Measurements from ENCODE around the gene ANKRD27. TPM values are rescaled to one million over a fixed set of nuclear protein-coding genes. Genes with fewer than 3 reads are reported as not detected.

ANKRD27 gene
- total RNA-seq, 5 donors from 2014 or later (not counting 1 experiment from before 2014, with no cell fraction given), result 32.1 to 49.7 (median 42.7) TPM

DNA sequence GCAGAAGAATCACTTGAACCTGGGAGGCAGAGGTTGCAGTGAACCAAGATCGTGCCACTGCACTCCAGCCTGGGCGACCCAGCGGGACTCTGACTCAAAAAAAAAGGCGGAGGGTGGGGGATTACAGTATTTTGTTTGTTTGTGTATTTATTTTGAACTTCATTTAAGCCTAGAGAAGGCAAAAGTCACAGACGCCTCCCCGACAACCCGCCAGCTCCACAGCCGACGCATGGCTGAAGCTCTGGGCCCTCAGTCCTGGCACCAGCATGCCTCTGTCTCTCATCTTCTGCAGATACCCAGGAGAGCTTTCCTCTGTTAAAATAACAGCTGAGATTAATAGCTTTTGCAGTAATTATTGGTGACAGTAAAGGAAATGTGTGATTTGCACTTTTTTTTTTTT, 111.2 kb downstream of the ANKRD27 start:
- H3K4me3 Mint-ChIP-seq, result no peak overlapping the region
- H3K27ac Mint-ChIP-seq, result no peak overlapping the region
- no peak for ATAC-seq (replicated peaks in 1 of 4)
- DNase-seq, result no peak
- ChIA-PET POLR2A (no interaction called here), CTCF (interaction anchor here in 1 of 2 donors (0.6 kb wide), 1 partner anchor 106 kb away, joined by 3 read pairs; no protein-coding TSS in a partner anchor)
- Histone ChIP-seq H3K27me3 (replicated peaks in 1 of 2; ENCODE audit: control insufficient read depth in 2 of 2, extremely low read depth in 1 of 2, insufficient read depth in 2 of 2, low read length in 1 of 2) (peaks cover 2 to 13% of the 10 kb centered on the region in 2 experiments), H3K4me1 (ENCODE audit: control insufficient read depth in 1 of 2, extremely low read depth in 1 of 2, insufficient read depth in 2 of 2, low read length in 2 of 2) (no peaks in the 10 kb centered on the region), H3K27ac (ENCODE audit: low read length) (no peak overlapping the region), H3K9me3 (no peaks in the 10 kb centered on the region), H3K4me3 (ENCODE audit: control insufficient read depth in 1 of 2, extremely low read depth in 1 of 2, low read length in 1 of 2) (no peak overlapping the region), H3K36me3 (ENCODE audit: control insufficient read depth in 2 of 2, extremely low read depth in 1 of 2, insufficient read depth in 1 of 2, low read length in 1 of 2) (no peaks in the 10 kb centered on the region)
- peaks cover 4 to 10% of the 10 kb centered on the region in 2 donors for H3K27me3 Mint-ChIP-seq
- H3K4me1 Mint-ChIP-seq, result no peaks in the 10 kb centered on the region
- H3K36me3 Mint-ChIP-seq, result no peaks in the 10 kb centered on the region
- 97% methylated on average over 5 of the region's 9 CpGs for whole genome bisulfite sequencing (ENCODE audit: insufficient coverage)
- H3K9me3 Mint-ChIP-seq, result no peaks in the 10 kb centered on the region

DNA sequence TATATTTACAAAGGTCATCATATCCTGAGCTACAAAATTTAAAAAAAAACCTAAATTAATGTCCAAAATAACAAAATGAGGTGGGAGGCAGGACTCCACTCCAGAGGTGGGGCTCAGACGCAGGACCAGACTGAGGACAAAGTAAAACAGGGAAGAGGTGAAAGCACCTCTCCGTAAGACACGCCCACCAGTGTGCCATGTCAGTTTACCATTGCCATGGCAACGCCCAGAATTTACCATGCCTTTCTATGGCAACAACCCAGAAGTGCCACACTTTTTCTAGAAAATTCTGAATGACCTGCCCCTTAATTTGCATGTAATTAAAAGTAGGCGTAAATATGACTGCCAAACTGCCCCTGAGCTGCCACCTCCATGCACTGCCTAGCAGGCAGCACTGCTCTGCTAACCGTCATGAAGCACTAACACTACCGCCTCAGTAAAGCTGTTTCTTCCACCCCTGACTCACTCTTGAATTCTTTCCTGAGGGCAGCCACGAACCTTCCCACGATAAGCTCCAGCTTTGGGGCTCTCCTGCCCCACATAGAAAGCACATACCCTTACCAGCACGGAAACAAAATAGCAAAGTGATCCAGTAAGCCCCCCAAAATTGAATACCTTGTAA, 116.3 kb downstream of the ANKRD27 start:
- 61% methylated on average over 8 of the region's 10 CpGs for WGBS (ENCODE audit: insufficient coverage)
- no peak overlapping the region for H3K27ac ChIP-seq (ENCODE audit: low read length)
- Mint-ChIP-seq H3K9me3 (no peaks in the 10 kb centered on the region), H3K4me1 (no peaks in the 10 kb centered on the region), H3K27ac (no peak overlapping the region), H3K4me3 (no peak overlapping the region), H3K27me3 (peaks cover 10 to 13% of the 10 kb centered on the region in 2 donors), H3K36me3 (no peaks in the 10 kb centered on the region)
- peaks cover 3 to 4% of the 10 kb centered on the region in 2 experiments for H3K27me3 ChIP-seq (replicated peaks in 1 of 2; ENCODE audit: control insufficient read depth in 2 of 2, extremely low read depth in 1 of 2, insufficient read depth in 2 of 2, low read length in 1 of 2)
- no peaks in the 10 kb centered on the region for H3K4me1 ChIP-seq (ENCODE audit: control insufficient read depth in 1 of 2, extremely low read depth in 1 of 2, insufficient read depth in 2 of 2, low read length in 2 of 2)
- ATAC-seq (replicated peaks in 1 of 4) (no peak), DNase-seq (no peak)
- ChIA-PET CTCF (no interaction called here), POLR2A (no interaction called here)
- no peaks in the 10 kb centered on the region for H3K9me3 ChIP-seq
- no peaks in the 10 kb centered on the region for H3K36me3 ChIP-seq (ENCODE audit: control insufficient read depth in 2 of 2, extremely low read depth in 1 of 2, insufficient read depth in 1 of 2, low read length in 1 of 2)
- H3K4me3 ChIP-seq (ENCODE audit: control insufficient read depth in 1 of 2, extremely low read depth in 1 of 2, low read length in 1 of 2), result no peak overlapping the region

DNA sequence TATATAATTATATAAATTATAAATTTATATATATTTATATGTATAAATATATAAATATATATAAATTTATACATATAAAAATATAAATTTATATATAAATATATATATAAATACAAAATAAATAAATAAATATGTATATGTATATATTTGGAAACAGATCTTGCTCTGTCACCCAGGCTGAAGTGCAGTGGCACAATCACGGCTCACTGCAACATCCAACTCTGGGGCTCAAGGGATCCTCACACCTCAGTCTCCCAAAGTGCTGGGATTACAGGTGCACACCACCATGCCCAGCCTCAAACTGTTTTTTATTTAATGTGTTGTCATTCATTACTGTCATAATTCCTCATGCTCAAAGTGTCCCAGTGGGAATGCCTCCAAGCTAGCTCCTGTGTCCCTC, 119.2 kb downstream of the ANKRD27 start:
- Histone ChIP-seq H3K36me3 (ENCODE audit: control insufficient read depth in 2 of 2, extremely low read depth in 1 of 2, insufficient read depth in 1 of 2, low read length in 1 of 2) (no peaks in the 10 kb centered on the region), H3K27me3 (replicated peaks in 1 of 2; ENCODE audit: control insufficient read depth in 2 of 2, extremely low read depth in 1 of 2, insufficient read depth in 2 of 2, low read length in 1 of 2) (peaks cover 3 to 4% of the 10 kb centered on the region in 2 experiments), H3K4me1 (ENCODE audit: control insufficient read depth in 1 of 2, extremely low read depth in 1 of 2, insufficient read depth in 2 of 2, low read length in 2 of 2) (no peaks in the 10 kb centered on the region), H3K9me3 (no peaks in the 10 kb centered on the region), H3K4me3 (ENCODE audit: control insufficient read depth in 1 of 2, extremely low read depth in 1 of 2, low read length in 1 of 2) (no peak overlapping the region), H3K27ac (ENCODE audit: low read length) (no peak overlapping the region)
- Mint-ChIP-seq H3K4me3 (no peak overlapping the region), H3K27me3 (peaks cover 10 to 13% of the 10 kb centered on the region in 2 donors), H3K36me3 (no peaks in the 10 kb centered on the region), H3K4me1 (no peaks in the 10 kb centered on the region), H3K9me3 (no peaks in the 10 kb centered on the region), H3K27ac (no peak overlapping the region)
- no CpG with 5 or more reads among the region's 1 CpG for WGBS (ENCODE audit: insufficient coverage)
- no peak for ATAC-seq (replicated peaks in 1 of 4)
- CTCF ChIA-PET, result no interaction called here
- no peak for DNase-seq
- POLR2A ChIA-PET, result no interaction called here

DNA sequence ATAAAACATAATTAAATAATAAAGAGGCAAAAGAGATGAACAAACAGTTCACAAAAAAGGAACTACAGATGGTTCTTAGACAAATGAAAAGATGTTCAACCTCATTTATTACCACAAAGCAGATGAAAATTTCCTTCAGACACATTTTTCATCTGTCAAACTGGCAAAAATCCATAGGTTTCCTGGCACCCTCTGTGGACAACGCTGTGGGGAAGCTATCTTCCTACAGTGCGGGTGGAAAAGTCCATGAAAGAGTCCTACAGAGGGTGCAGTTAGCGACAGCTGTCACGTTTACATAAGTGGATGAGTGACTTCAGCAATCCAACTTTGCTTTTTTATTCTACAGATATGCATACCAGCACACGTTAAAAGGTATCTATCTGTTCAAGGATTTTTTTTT, 124.3 kb downstream of the ANKRD27 start:
- ChIA-PET POLR2A (no interaction called here), CTCF (no interaction called here)
- no peaks in the 10 kb centered on the region for H3K9me3 Mint-ChIP-seq
- H3K27ac ChIP-seq (ENCODE audit: low read length), result no peak overlapping the region
- no peaks in the 10 kb centered on the region for H3K4me1 Mint-ChIP-seq
- H3K27me3 Mint-ChIP-seq, result no peaks in the 10 kb centered on the region
- no peak overlapping the region for H3K4me3 Mint-ChIP-seq
- no peaks in the 10 kb centered on the region for H3K4me1 ChIP-seq (ENCODE audit: control insufficient read depth in 1 of 2, extremely low read depth in 1 of 2, insufficient read depth in 2 of 2, low read length in 2 of 2)
- 95% methylated on average over 4 of the region's 5 CpGs for WGBS (ENCODE audit: insufficient coverage)
- DNase-seq, result no peak
- H3K36me3 ChIP-seq (ENCODE audit: control insufficient read depth in 2 of 2, extremely low read depth in 1 of 2, insufficient read depth in 1 of 2, low read length in 1 of 2), result no peaks in the 10 kb centered on the region
- H3K27ac Mint-ChIP-seq, result no peak overlapping the region
- no peaks in the 10 kb centered on the region for H3K27me3 ChIP-seq (replicated peaks in 1 of 2; ENCODE audit: control insufficient read depth in 2 of 2, extremely low read depth in 1 of 2, insufficient read depth in 2 of 2, low read length in 1 of 2)
- H3K4me3 ChIP-seq (ENCODE audit: control insufficient read depth in 1 of 2, extremely low read depth in 1 of 2, low read length in 1 of 2), result no peak overlapping the region
- no peaks in the 10 kb centered on the region for H3K36me3 Mint-ChIP-seq
- no peak for ATAC-seq (replicated peaks in 1 of 4)
- no peaks in the 10 kb centered on the region for H3K9me3 ChIP-seq

Other genes starting within 250 kb of the ANKRD27 start
- gene PDCD5, start 94.0 kb downstream of the ANKRD27 start, total RNA-seq, result 10 to 100 TPM; 21.8 to 69.9 (median 62.5) TPM
- under 1 TPM; 0.18 to 0.82 (median 0.51) TPM for gene RGS9BP, start 668 bp upstream of the ANKRD27 start, total RNA-seq
- gene NUDT19, start 16.6 kb upstream of the ANKRD27 start, total RNA-seq, result 10 to 100 TPM in 4 of 5 donors, 1 to 10 TPM in 1; 9.6 to 14.7 (median 11.5) TPM
- gene TDRD12, start 44.6 kb upstream of the ANKRD27 start, total RNA-seq, result 1 to 10 TPM in 2 of 5 donors, under 1 TPM in 3; 0.36 to 1.0 (median 0.63) TPM
- under 1 TPM in 4 of 5 donors, not detected in 1; 0.28 to 0.82 (median 0.38) TPM for gene SLC7A9, start 194.6 kb upstream of the ANKRD27 start, total RNA-seq